Medulla oblongata (tissue), 1 donor: Measurements from ENCODE around the gene BAIAP2L1.
"Not testable (repeated sequence)": the region's sequence is repeated elsewhere in the genome, so short reads cannot be mapped to it uniquely, and the experiment has no call there.

Source experiments
- DNase-seq: peaks from one replicate; pipeline ENCODE4 v3.0.0-alpha.2; 2015; ENCODE audit errors: extremely low spot score

Gene BAIAP2L1

DNA sequence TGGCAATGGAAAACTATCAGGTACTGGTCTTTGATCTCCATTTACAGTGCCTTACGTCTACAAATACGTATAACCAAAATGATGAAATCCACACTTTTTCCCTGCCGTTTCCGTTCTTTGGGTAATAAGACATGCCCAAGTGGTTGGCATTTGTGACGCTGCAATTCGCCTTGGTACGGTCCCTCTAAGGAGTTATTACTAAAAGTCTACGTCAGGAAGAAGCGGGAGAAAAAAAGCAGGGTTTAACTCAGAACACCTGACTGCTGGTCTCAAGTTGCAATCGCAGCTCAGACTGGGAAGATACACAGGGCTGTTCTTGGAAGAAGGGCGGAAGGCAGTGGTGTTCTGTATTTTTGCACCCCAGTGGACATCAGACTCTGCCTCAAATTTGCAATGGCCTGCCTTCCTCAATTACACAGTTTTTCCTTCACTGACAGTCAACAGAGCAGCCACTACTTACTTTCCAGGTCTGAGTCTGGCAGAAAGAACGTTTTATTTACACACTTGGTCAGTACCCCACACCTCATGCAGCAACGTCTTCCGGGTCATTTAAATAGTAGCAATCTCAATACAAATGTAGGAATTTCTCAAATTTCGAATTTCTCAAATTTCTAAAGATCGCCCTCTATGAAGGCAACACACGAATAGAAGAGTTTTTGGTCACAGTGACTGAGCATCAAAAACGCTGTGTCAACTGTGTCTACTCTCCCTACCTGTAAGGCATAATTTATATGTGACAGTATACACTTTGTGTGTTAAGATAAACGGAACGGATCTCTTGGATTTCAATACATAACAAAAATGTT is 2.1 kb downstream of the BAIAP2L1 start:
- no peak for DNase-seq

GRCh38 chr7:98396768-98397167 is 4.1 kb downstream of the BAIAP2L1 start:
- no peak for DNase-seq

- no peak for DNase-seq
Measured at GRCh38 chr7:98395951-98396350, 4.9 kb downstream of the BAIAP2L1 start.

DNA sequence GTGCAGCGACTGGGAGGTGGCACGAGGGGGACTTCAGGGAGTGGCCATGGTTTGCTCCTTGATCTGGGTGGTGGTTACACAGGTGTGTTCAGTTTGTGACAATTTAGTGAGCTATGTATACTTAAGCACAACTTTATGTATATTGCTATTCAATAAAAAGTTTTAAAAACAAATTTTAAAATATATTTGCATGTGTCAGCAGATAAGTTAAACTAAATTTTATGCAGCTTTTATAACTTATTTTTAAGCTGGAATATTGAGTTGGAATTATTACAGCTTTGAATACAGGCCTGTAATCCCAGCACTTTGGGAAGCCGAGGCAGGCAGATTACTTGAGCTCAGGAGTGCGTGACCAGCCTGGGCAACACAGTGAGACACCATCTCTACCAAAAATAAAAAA is 5.4 kb downstream of the BAIAP2L1 start:
- no peak for DNase-seq

- DNase-seq, result no peak
Measured at GRCh38 chr7:98394377-98394836, 6.5 kb downstream of the BAIAP2L1 start.

- DNase-seq, result no peak
Measured at GRCh38 chr7:98387544-98388226, 13.2 kb downstream of the BAIAP2L1 start.

GRCh38 chr7:98387131-98387530 is 13.8 kb downstream of the BAIAP2L1 start:
- no peak for DNase-seq

DNA sequence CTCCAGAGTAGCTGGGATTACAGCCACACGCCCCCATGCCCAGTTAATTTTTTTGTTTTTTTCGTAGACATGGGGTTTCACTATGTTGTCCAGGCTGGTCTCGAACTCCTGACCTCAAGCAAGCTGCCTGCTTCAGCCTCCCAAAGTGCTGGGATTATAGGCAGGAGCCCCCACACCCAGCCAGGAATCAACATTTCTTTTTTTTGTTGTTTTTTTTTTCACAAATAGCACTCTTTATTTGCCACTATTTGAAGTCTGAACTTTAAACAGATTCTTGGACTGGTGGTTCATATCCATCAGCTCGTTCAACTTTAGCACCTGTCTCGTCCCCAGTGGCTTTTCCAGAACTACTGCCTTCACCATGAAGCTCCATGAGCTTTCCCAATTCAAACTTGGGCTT is 15.4 kb downstream of the BAIAP2L1 start:
- not testable (repeated sequence) for DNase-seq

DNA sequence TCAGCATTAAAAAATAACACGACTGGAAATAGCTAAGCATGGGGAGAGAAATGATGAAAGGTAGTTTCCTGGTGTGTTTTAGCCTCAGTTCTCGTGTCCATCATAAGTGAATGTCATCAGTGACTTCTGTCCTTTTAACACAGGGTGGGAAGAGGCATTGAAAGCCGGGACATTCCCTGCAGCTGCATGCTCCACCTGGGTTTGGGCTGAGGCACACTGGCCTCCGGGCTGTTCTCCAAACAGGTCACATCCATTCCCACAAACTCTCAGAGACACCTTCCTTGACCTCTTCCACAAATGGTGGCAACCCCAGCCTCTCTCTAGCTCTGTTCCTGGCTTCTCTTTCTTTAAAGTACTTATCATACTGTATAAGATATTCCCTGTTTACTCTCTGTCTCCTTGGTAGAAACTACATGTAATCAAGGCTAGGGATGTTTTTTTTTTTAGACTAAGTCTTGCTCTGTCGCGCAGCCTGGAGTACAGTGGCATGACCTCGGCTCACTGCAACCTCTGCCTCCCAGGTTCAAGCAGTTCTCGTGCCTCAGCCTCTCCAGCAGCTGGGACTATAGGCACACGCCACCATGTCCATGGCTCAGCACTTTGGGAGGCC is 22.6 kb downstream of the BAIAP2L1 start:
- no peak for DNase-seq

GRCh38 chr7:98376711-98377110 is 24.2 kb downstream of the BAIAP2L1 start:
- no peak for DNase-seq

DNA sequence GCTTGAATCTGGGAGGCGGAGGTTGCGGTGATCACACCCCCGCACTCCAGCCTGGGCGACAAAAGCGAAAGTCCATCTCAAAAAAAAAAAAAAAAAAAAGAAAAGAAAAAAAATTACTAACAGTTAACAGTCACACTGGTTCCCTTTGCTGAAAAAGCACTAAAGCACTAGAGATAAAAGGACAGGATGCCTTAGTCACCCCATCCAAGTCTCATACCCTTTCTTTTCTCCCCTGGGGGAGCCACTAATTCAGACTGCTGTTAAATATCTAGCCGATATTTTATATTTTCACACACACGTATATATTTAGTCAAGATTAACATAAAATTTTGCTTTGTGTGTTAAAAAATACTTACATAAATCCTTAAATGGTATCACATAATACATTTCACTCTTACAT is 25.2 kb downstream of the BAIAP2L1 start:
- no peak for DNase-seq

- DNase-seq, result no peak
Measured at GRCh38 chr7:98374285-98374680, 26.6 kb downstream of the BAIAP2L1 start.

GRCh38 chr7:98372993-98373392 is 27.9 kb downstream of the BAIAP2L1 start:
- DNase-seq, result no peak

DNA sequence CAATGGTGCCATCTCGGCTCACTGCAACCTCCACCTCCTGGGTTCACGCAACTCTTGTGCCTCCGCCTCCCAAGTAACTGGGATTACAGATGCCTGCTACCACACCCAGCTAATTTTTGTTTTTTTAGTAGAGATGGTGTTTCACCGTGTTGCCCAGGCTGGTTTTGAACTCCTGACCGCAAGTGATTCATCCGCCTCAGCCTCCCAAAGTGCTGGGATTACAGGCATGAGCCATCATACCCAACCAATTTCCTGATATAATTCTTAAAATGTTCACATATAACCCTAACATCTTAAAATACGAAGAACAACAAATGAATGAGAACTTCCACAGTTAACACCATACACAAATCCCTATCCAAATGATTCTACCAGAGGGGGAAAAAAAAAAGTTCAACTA is 31.2 kb downstream of the BAIAP2L1 start:
- no peak for DNase-seq

- DNase-seq, result no peak
Measured at GRCh38 chr7:98368716-98369115, 32.2 kb downstream of the BAIAP2L1 start.

DNA sequence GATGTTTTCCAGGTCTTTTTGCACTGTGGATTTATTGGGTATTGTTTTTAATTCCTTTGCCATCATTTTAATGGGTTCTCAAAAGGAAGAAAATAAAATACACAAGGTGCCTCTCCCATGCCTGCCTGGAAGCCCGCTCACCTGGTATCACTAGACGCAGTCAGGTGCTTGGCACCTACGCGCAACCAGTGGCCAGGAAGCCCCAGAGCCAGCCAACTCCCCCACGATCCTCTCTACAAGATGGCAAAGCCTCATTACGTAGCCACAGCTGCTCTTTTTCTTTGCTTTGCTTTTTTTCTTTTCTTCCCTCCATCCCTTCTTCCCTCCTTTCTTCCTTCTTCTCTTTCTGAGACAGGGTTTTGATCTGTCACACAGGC is 34.3 kb downstream of the BAIAP2L1 start:
- DNase-seq, result no peak

DNA sequence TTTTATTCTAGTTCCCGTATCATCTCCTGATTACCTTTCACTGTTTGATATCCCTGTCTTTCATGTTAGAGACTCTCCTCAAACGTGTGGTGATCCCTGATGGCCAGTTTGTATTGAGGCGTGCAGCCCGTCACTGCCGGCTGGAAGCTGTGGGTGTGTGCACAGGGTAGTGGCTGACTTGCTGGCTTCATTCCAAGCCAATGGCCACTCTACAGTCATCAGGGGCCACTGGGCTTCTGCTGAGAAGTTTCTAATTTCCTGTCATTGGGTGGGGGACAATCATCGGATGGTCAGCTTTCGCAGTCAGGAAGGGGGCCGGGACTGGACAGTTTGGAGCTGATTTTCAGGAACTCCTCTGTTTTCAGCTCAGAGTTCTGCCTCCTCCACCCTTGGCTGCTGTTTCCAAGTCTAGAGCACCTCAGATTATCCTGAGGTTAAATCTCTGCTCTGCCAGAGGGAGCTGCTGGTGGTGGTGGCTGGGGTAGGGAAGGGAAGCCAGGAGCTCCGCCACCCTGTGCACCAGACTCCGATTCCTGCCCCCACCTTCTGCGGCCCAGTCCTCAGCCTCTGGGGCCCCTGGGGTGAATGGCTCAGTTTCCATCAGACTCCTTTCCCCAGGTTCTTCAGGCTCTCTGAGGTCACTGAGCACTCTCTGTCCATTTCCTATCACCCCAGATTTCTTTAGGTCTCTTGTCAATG is 34.9 kb downstream of the BAIAP2L1 start:
- DNase-seq, result no peak

DNA sequence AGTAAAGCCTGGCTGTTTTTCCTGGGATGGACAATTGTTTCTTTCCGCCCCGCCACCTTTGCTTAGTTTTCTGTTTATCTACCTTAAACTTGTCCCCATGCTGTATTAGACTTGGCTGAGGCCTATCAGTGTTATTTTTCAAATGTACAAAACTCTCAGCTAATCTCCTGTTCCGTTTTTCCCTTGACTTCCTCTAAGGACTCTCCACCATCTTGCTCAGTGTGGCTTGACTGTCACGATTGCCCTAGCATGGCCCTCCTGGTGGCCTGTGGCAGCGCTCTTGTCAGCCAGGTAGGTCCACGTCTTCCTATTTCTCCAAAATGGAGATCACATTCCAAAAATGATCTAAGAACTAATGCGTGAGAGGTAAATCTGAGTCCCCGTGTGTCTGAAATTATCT is 36.7 kb downstream of the BAIAP2L1 start:
- DNase-seq, result no peak

- DNase-seq, result no peak
Measured at GRCh38 chr7:98362517-98362916, 38.4 kb downstream of the BAIAP2L1 start.

DNA sequence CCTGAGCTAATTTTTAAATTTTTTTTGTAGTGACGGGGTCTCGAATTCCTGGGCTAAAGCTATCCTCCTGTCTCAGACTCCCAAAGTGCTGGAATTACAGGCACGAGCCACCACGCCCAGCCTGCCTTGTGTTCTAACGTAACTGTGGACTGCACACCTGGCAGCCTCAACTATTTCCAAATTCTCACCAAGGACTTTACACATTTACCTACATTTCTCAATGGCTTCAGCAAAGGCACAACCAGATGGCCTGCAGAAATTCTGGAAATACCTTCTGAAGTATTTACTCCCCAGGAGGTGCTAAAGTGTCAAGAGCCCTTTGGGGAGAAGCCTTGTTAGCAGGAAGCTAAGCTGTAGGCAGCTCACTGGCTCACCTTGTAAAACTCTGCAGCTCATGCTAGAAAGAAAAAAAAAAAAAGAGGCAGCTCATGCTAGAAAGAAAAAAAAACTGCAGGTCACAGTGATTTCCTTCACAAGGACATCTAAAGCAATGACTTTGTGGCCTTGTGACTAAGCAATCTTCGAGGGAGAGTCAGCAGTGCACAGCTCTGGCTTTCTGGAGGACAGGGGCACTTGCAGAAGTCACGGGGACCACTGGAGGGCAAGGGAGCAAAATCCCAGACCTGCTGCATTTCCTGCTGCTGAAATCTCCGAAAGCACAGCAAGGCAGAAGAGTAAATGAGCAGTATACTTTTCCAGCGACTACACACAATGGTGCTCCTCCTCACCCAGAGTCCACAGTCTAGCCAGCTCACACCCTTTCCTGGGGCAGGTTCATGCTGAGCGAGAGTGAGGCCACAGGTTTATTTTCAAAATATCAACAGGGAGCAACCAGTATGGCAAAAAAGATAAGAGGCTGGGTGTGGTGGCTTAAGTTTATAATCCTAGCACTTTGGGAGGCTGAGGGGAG is 40.4 kb downstream of the BAIAP2L1 start:
- no peak for DNase-seq

DNA sequence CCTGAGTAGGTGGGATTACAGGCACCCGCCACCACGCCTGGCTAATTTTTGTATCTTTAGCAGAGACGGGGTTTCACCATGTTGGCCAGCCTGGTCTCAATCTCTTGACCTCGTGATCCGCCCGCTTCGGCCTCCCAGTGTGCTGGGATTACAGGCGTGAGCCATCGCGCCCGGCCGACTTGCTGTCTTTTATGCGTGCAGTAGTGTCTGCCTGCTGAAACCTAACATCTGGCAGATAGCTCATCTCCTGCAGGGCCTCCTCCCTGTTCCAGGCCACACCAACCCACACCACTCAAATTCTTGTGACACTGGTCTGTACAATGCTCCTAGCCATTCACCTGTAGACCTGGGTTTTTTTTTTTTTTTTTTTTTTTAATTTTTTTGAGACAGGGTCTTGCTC is 41.5 kb downstream of the BAIAP2L1 start:
- DNase-seq, result no peak
